HG03196 (cell line): ENCODE measurements around the gene AWAT1.
"Not testable (repeated sequence)": the region's sequence is repeated elsewhere in the genome, so short reads cannot be mapped to it uniquely, and the experiment has no call there.

Source experiments
- ATAC-seq: cut with Tn5 transposase; IDR thresholded peaks from one replicate; pipeline ENCODE4 v1.9.1; 2021; ENCODE audit not compliant: unreplicated experiment

AWAT1 gene

GRCh38 chrX:70234355-70234754 lies at the start of gene AWAT1:
AWAT1 (plus strand) TSS chrX:70234655; CDS start chrX:70234696, 41 bp downstream.
- ATAC-seq: no peak

GRCh38 chrX:70190225-70190624 lies 44.2 kb upstream of the AWAT1 start:
- ATAC-seq: no peak

- ATAC-seq: no peak
These were observed 37.3 kb upstream of the AWAT1 start for GRCh38 chrX:70196961-70197720.

DNA sequence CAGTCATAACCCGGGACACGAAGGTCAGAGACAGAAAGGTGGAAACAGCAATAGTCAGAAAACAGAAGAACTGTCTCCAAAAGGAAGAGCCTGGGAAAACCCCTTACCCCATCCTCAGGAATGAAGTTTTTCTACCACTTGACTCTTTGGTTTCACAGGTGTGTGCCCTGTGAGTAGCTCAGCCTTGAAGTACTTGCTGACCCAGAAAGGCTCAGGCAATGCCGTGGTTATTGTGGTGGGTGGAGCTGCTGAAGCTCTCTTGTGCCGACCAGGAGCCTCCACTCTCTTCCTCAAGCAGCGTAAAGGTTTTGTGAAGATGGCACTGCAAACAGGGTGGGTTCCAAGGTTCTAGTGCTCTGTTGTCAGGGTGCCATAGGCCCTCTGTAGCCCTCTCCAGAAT lies 32.7 kb upstream of the AWAT1 start:
- ATAC-seq: no peak

DNA sequence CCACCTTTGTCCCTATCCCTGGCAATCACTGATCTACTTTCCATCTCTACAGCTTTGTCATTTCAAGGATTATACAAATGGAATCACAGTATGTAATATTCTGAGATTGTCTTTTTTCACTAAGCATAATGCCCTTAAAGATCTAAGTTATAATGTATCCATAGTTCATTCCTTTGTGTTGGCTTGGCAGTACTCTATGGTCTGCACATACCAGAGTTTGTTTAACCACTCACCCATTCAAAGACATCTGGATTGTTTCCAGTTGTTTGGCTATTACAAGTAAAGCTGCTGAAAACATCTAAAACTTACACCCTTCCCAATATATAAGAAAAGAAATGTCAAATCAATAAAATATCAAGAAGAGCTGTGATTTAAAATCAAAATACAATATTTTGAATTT lies 26.0 kb upstream of the AWAT1 start:
- no peak for ATAC-seq

GRCh38 chrX:70209570-70209969 lies 24.9 kb upstream of the AWAT1 start:
- not testable (repeated sequence) for ATAC-seq

GRCh38 chrX:70219938-70220764 lies 14.3 kb upstream of the AWAT1 start:
- ATAC-seq: no peak

DNA sequence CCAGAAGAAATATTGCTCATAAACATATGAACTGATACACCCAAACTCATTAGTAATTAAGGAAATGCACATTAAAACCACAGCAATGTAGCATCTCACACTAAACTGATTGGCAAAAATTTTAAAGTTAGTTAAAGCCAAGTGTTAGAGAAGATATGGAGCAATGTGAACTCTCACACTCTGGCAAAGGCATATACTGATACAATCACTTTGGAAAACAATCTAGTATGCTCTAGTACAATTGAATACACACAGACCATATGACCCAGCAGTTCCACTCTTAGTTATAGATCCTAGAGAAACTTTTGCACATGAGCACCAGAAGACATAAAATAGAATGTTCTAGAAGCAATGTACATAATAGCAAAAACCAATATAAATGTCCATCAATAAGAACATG lies 8.4 kb upstream of the AWAT1 start:
- no peak for ATAC-seq

GRCh38 chrX:70226687-70227086 lies 7.8 kb upstream of the AWAT1 start:
- no peak for ATAC-seq

- ATAC-seq: no peak
These were observed 2.8 kb upstream of the AWAT1 start for GRCh38 chrX:70231666-70232065.

DNA sequence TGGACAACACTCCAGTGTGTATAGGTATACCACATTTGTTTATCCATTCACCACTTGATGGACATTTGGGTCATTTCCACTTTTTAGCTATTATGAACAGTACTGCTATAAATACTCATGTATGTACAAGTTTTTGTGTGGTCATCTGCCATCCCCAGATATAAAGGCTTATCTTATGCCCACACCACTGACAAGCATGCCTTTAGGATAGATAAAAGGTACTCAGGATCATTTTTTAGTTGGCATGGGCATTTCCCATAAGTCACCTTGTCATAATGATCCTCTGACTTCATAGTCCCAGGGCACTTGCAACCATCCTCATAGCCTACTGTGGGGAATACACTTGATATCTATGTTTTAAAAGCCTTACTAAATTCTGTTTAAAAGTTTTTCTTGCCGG lies 6.3 kb downstream of the AWAT1 start:
- no peak for ATAC-seq

DNA sequence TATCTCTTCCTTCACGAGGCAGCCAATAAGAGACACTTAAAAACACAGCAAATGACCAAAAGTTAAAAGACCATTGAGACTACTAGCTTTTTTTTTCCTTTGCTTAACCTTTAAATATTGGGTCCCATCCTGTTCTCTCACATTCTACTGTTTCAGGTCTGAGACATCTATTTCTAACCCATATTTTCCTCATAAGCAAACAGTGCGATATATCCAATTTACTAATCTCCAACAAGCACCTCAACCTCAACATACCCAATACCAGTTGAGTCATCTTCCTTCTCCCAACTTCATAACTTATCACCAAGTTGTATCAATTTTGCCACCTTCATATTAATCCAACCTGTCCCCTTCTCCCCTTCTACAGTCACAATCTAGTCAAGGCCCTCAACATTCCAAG lies 7.0 kb downstream of the AWAT1 start:
- ATAC-seq: no peak

GRCh38 chrX:70243601-70244000 lies 9.1 kb downstream of the AWAT1 start:
- not testable (repeated sequence) for ATAC-seq

GRCh38 chrX:70244881-70245280 lies 10.4 kb downstream of the AWAT1 start:
- ATAC-seq: no peak

DNA sequence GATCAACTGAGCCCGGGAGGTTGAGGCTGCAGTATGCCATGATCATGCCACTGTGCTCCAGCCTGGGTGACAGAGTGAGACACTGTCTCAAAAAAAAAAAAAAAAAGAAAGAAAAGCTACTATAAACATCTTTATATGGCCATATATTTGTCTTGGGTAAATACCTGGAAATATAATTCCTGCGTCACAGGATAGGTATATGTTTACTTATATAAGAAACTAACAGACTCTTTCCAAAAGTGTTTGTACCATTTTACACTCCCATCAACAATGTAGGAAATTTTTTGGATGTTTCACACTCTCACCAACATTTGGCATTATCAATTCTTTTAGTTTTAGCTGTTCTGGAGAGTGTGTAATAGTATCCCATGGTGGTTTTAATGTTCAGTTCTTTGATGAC lies 12.8 kb downstream of the AWAT1 start:
- ATAC-seq: no peak

DNA sequence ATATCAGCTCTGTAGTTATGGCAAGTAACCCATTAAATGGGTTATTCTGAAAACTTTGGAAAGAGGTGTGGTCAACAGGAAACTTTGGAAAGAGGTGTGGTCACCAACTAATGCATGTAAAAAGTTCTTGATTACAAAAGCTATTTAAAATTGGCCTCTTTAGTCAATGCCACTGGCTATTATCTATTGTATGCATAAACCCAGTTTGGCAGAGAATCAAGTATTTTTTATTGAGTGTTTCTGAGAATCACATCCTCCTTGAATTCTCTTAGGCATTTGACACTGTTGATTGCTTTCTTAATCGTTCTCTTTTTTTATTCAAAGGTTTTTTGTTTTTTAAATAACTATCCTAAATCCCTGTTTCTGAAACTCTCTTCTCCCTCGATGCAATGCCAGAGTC lies 18.0 kb downstream of the AWAT1 start:
- no peak for ATAC-seq

GRCh38 chrX:70253377-70254062 lies 19.1 kb downstream of the AWAT1 start:
- ATAC-seq: no peak

DNA sequence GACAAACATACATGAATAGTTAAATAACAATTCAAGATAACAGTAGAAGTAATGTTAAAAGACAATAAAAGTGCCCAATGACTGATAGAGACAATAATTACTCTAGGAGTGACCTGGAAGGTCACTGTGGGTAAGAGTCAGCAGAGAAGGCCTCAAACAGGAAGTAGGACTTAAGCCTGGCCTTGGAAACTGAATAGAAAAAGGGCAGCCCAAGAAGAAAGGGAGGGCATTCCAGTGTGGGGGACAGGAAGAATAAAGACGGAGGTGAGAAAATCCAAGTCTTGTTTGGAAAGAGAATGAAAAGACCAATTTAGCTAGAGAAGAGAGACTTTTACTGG lies 19.6 kb downstream of the AWAT1 start:
- ATAC-seq: no peak

GRCh38 chrX:70254909-70255308 lies 20.5 kb downstream of the AWAT1 start:
- ATAC-seq: no peak

DNA sequence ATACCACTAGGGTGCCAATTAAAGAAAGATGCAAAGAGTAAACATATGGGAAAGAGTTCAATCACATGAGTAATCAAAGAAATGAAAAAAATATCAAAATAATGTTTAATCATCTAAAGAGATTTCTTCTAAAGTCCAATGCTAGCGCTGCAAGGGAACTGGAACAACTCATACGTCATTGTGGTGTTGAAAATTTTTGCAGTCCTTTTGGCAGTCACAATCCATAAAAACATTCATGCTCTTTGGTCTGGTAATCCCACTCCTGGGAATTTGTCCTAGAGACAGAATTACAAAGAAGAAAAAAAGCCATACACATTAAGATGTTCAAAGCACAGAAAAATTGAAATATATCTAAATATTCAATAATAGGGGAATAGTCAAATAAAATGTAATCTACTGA lies 21.0 kb downstream of the AWAT1 start:
- no peak for ATAC-seq

GRCh38 chrX:70257423-70258288 lies 23.2 kb downstream of the AWAT1 start:
- ATAC-seq: no peak
